ENCODE results near the gene MINDY4.

The MINDY4 gene

GRCh38 chr7:30884881-30885280 is 113.7 kb downstream of the MINDY4 start:
- DNase-seq = no peak

GRCh38 chr7:30886608-30887011 is 115.4 kb downstream of the MINDY4 start:
- no peak for DNase-seq

- no peak for DNase-seq
These were observed 116.3 kb downstream of the MINDY4 start for GRCh38 chr7:30887464-30887872.

- DNase-seq = no peak
These were observed 117.5 kb downstream of the MINDY4 start for GRCh38 chr7:30888747-30889146.

- no peak for DNase-seq
These were observed 119.0 kb downstream of the MINDY4 start for GRCh38 chr7:30890226-30890625.

- DNase-seq = no peak
These were observed 122.1 kb downstream of the MINDY4 start for GRCh38 chr7:30893357-30893756.

GRCh38 chr7:30894009-30894408 is 122.8 kb downstream of the MINDY4 start:
- DNase-seq = no peak

- no peak for DNase-seq
These were observed 123.8 kb downstream of the MINDY4 start for GRCh38 chr7:30894866-30895605.

- no peak for DNase-seq
These were observed 124.8 kb downstream of the MINDY4 start for GRCh38 chr7:30896036-30896435.

GRCh38 chr7:30896783-30897637 is 125.8 kb downstream of the MINDY4 start:
- no peak for DNase-seq

- no peak for DNase-seq
These were observed 126.6 kb downstream of the MINDY4 start for GRCh38 chr7:30897770-30898169.

- no peak for DNase-seq
These were observed 127.2 kb downstream of the MINDY4 start for GRCh38 chr7:30898411-30898810.

GRCh38 chr7:30899066-30899465 is 127.8 kb downstream of the MINDY4 start:
- DNase-seq = no peak

GRCh38 chr7:30899630-30900029 is 128.4 kb downstream of the MINDY4 start:
- DNase-seq = no peak

GRCh38 chr7:30900053-30900452 is 128.8 kb downstream of the MINDY4 start:
- DNase-seq = no peak

- no peak for DNase-seq
These were observed 129.7 kb downstream of the MINDY4 start for GRCh38 chr7:30900803-30901362.

- no peak for DNase-seq
These were observed 130.6 kb downstream of the MINDY4 start for GRCh38 chr7:30901856-30902255.

- DNase-seq = no peak
These were observed 131.2 kb downstream of the MINDY4 start for GRCh38 chr7:30902466-30902865.

GRCh38 chr7:30903146-30903545 is 131.9 kb downstream of the MINDY4 start:
- DNase-seq = no peak

- no peak for DNase-seq
These were observed 133.3 kb downstream of the MINDY4 start for GRCh38 chr7:30904561-30904960.

- DNase-seq = no peak
These were observed 134.1 kb downstream of the MINDY4 start for GRCh38 chr7:30905078-30906012.

GRCh38 chr7:30906014-30906413 is 134.8 kb downstream of the MINDY4 start:
- no peak for DNase-seq
